Vagina (tissue), 2 donors: ENCODE results near the gene GALNTL6.

Experiments used
- POLR2A ChIP-seq, 2 donors: fragments of 450-650 bp; IDR thresholded peaks; one replicate each; pipeline ENCODE4 v1.6.1; 2017; ENCODE audit warnings: antibody characterized with exemption in 2 of 2, mild to moderate bottlenecking in 2 of 2, moderate library complexity in 2 of 2
- TF ChIP-seq, protein P1 (sequence below), 3 experiments: fragments of 450-650 bp in 2 of 3; fragments of 200-600 bp in 1 of 3; sonication (generic) in 1 of 3; IDR thresholded peaks; one replicate each; pipeline ENCODE4 v1.5.1; 2017 to 2019; ENCODE audit warnings: antibody characterized with exemption in 3 of 3, mild to moderate bottlenecking in 2 of 3, moderate library complexity in 2 of 3

DNA sequence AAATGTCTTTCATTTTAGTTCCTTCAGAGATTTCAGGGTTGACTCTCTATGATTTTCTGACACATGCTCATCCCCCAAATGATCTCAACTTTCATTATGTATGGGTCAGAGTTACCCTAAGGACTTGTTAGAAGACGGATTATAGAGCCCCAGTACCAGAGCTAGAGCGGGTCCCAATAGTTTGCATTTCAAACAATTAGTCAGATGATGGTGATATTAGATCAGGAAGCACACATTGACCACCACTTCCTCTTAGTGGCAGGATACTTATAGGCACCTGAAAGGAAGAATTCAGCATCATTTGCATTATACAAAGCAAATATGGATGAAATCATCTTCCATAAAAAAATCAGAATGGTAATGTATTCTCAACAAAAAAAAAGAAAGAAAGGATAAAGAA, 106.1 kb downstream of the GALNTL6 start:
- TF ChIP-seq, protein P1, sequence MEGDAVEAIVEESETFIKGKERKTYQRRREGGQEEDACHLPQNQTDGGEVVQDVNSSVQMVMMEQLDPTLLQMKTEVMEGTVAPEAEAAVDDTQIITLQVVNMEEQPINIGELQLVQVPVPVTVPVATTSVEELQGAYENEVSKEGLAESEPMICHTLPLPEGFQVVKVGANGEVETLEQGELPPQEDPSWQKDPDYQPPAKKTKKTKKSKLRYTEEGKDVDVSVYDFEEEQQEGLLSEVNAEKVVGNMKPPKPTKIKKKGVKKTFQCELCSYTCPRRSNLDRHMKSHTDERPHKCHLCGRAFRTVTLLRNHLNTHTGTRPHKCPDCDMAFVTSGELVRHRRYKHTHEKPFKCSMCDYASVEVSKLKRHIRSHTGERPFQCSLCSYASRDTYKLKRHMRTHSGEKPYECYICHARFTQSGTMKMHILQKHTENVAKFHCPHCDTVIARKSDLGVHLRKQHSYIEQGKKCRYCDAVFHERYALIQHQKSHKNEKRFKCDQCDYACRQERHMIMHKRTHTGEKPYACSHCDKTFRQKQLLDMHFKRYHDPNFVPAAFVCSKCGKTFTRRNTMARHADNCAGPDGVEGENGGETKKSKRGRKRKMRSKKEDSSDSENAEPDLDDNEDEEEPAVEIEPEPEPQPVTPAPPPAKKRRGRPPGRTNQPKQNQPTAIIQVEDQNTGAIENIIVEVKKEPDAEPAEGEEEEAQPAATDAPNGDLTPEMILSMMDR (IDR thresholded peaks at IDR 0.05), result no peak
- TF ChIP-seq POLR2A (IDR thresholded peaks at IDR 0.05), result no peak
